D721Med (cell line): ENCODE data around the gene PPP3CA.
"Not testable (repeated sequence)": the region's sequence is repeated elsewhere in the genome, so short reads cannot be mapped to it uniquely, and the experiment has no call there.

Source experiments
- DNase-seq: peaks from one replicate; pipeline ENCODE4 v3.0.0; 2011; ENCODE audit warnings: low spot score; ENCODE audit not compliant: insufficient read length
- FAIRE-seq: peaks from 2 replicates; lab custom pipeline; 2011; peaks lifted over from hg19 to GRCh38; lab: Jason Lieb, UNC
- CTCF ChIP-seq: IDR thresholded peaks from 2 replicates; pipeline ENCODE4 v1.5.1; 2012; ENCODE audit warnings: mild to moderate bottlenecking, control low read depth; ENCODE audit not compliant: insufficient read depth; ENCODE audit errors: missing control alignments

PPP3CA gene

GRCh38 chr4:101236097-101236496 is 111.2 kb downstream of the PPP3CA start:
- no peak for TF ChIP-seq CTCF
- DNase-seq (no peak), FAIRE-seq (peak; percentile 29)

- DNase-seq: not testable (repeated sequence)
- peak; percentile 84 for FAIRE-seq
These were observed 113.2 kb downstream of the PPP3CA start for GRCh38 chr4:101234141-101234540.

- DNase-seq (no peak), FAIRE-seq (no peak)
- TF ChIP-seq CTCF: no peak
These were observed 115.1 kb downstream of the PPP3CA start for GRCh38 chr4:101232074-101232776.

- FAIRE-seq (peak; percentile 32), DNase-seq (no peak)
- TF ChIP-seq CTCF: no peak
These were observed 116.4 kb downstream of the PPP3CA start for GRCh38 chr4:101230801-101231426.

GRCh38 chr4:101229116-101229515 is 118.2 kb downstream of the PPP3CA start:
- TF ChIP-seq CTCF: no peak
- DNase-seq: no peak
- FAIRE-seq: no peak

- DNase-seq (no peak), FAIRE-seq (no peak)
- TF ChIP-seq CTCF: no peak
These were observed 119.6 kb downstream of the PPP3CA start for GRCh38 chr4:101227715-101228114.

GRCh38 chr4:101224358-101225218 is 122.7 kb downstream of the PPP3CA start:
- FAIRE-seq: no peak
- no peak for DNase-seq

More at GRCh38 chr4:101224358-101225218, 122.7 kb downstream of the PPP3CA start:
- TF ChIP-seq CTCF: no peak
